Measurements from ENCODE around the gene CYP2W1. TPM values are rescaled to one million over a fixed set of nuclear protein-coding genes. Genes with fewer than 3 reads are reported as not detected.
"Not testable (repeated sequence)": the region's sequence is repeated elsewhere in the genome, so short reads cannot be mapped to it uniquely, and the experiment has no call there.

The CYP2W1 gene
- polyA plus RNA-seq, 1 donor (not counting 4 experiments of a cell fraction or from before 2014, with no cell fraction given): 0.05 TPM

GRCh38 chr7:1032536-1033181 lies 49.7 kb downstream of the CYP2W1 start:
- no peak for FAIRE-seq

GRCh38 chr7:1033546-1034145 lies 50.7 kb downstream of the CYP2W1 start:
- H3K9me3 ChIP-seq (ENCODE audit: control insufficient read depth, low read depth, low read length): no peaks in the 10 kb centered on the region
- no peak overlapping the region for H3K4me3 ChIP-seq (ENCODE audit: control insufficient read depth in 2 of 3, extremely low read depth in 1 of 3, insufficient read depth in 2 of 3, low read depth in 1 of 3, low read length in 3 of 3)
- dilution Hi-C loops (cut with MboI; ENCODE audit: extremely low pct_ligation_motif_present, low sequenced_read_pairs): no loop called here
- no peaks in the 10 kb centered on the region for H3K27me3 ChIP-seq (ENCODE audit: control insufficient read depth, extremely low read depth, insufficient read depth, low read length)
- TF ChIP-seq CTCF (optimal IDR thresholded peaks at IDR 0.05 in 1 of 3, IDR thresholded peaks at IDR 0.05 in 1 of 3, conservative IDR thresholded peaks at IDR 0.05 in 1 of 3; ENCODE audit: extremely low read depth in 1 of 3, insufficient read depth in 2 of 3, low read length in 3 of 3) (no peak), EZH2 (IDR thresholded peaks at IDR 0.05; ENCODE audit: low read length) (no peak)
- no peak overlapping the region for H2AFZ ChIP-seq (ENCODE audit: control insufficient read depth, low read length)
- H3K9ac ChIP-seq (ENCODE audit: control insufficient read depth, extremely low read depth, insufficient read depth, low read length): no peak overlapping the region
- no peak overlapping the region for H3K4me2 ChIP-seq (ENCODE audit: control insufficient read depth, extremely low read depth, insufficient read depth, low read depth, low read length)
- FAIRE-seq (no peak), DNase-seq (ENCODE audit: low read depth, low spot score) (no peak)
- peaks cover 6% of the 10 kb centered on the region for H3K4me1 ChIP-seq (ENCODE audit: control insufficient read depth, extremely low read depth, insufficient read depth, low read length)
- no peaks in the 10 kb centered on the region for H4K20me1 ChIP-seq (ENCODE audit: control insufficient read depth, extremely low read depth, insufficient read depth, low read length)
- no peaks in the 10 kb centered on the region for H3K36me3 ChIP-seq (ENCODE audit: control insufficient read depth in 2 of 2, extremely low read depth in 1 of 2, insufficient read depth in 2 of 2, low read length in 2 of 2)
- no peak overlapping the region for H3K27ac ChIP-seq (ENCODE audit: control insufficient read depth, insufficient read depth, low read length)
- no peaks in the 10 kb centered on the region for H3K79me2 ChIP-seq (ENCODE audit: control insufficient read depth, insufficient read depth, low read length)
- no peaks in the 10 kb centered on the region for H3K9me1 ChIP-seq (ENCODE audit: control insufficient read depth, extremely low read depth, insufficient read depth, low read length)

More at GRCh38 chr7:1032536-1033181, 49.7 kb downstream of the CYP2W1 start:
- no peak overlapping the region for H3K4me2 ChIP-seq (ENCODE audit: control insufficient read depth, extremely low read depth, insufficient read depth, low read depth, low read length)
- no peaks in the 10 kb centered on the region for H4K20me1 ChIP-seq (ENCODE audit: control insufficient read depth, extremely low read depth, insufficient read depth, low read length)
- H3K9me1 ChIP-seq (ENCODE audit: control insufficient read depth, extremely low read depth, insufficient read depth, low read length): no peaks in the 10 kb centered on the region
- H3K9ac ChIP-seq (ENCODE audit: control insufficient read depth, extremely low read depth, insufficient read depth, low read length): no peak overlapping the region
- DNase-seq (ENCODE audit: low read depth, low spot score): no peak
- no peak overlapping the region for H3K4me3 ChIP-seq (ENCODE audit: control insufficient read depth in 2 of 3, extremely low read depth in 1 of 3, insufficient read depth in 2 of 3, low read depth in 1 of 3, low read length in 3 of 3)
- no peaks in the 10 kb centered on the region for H3K36me3 ChIP-seq (ENCODE audit: control insufficient read depth in 2 of 2, extremely low read depth in 1 of 2, insufficient read depth in 2 of 2, low read length in 2 of 2)
- H3K27me3 ChIP-seq (ENCODE audit: control insufficient read depth, extremely low read depth, insufficient read depth, low read length): no peaks in the 10 kb centered on the region
- no peak overlapping the region for H2AFZ ChIP-seq (ENCODE audit: control insufficient read depth, low read length)
- no peak overlapping the region for H3K27ac ChIP-seq (ENCODE audit: control insufficient read depth, insufficient read depth, low read length)
- peaks cover under 1% of the 10 kb centered on the region for H3K79me2 ChIP-seq (ENCODE audit: control insufficient read depth, insufficient read depth, low read length)
- dilution Hi-C loops (cut with MboI; ENCODE audit: extremely low pct_ligation_motif_present, low sequenced_read_pairs): no loop called here
- TF ChIP-seq EZH2 (IDR thresholded peaks at IDR 0.05; ENCODE audit: low read length) (no peak), CTCF (optimal IDR thresholded peaks at IDR 0.05 in 1 of 3, IDR thresholded peaks at IDR 0.05 in 1 of 3, conservative IDR thresholded peaks at IDR 0.05 in 1 of 3; ENCODE audit: extremely low read depth in 1 of 3, insufficient read depth in 2 of 3, low read length in 3 of 3) (no peak)
- peaks cover 8% of the 10 kb centered on the region for H3K4me1 ChIP-seq (ENCODE audit: control insufficient read depth, extremely low read depth, insufficient read depth, low read length)
- no peaks in the 10 kb centered on the region for H3K9me3 ChIP-seq (ENCODE audit: control insufficient read depth, low read depth, low read length)

- dilution Hi-C loops (cut with MboI; ENCODE audit: extremely low pct_ligation_motif_present, low sequenced_read_pairs); H3K9ac ChIP-seq (ENCODE audit: control insufficient read depth, extremely low read depth, insufficient read depth, low read length); H3K27me3 ChIP-seq (ENCODE audit: control insufficient read depth, extremely low read depth, insufficient read depth, low read length); H3K27ac ChIP-seq (ENCODE audit: control insufficient read depth, insufficient read depth, low read length); H3K4me2 ChIP-seq (ENCODE audit: control insufficient read depth, extremely low read depth, insufficient read depth, low read depth, low read length); H3K36me3 ChIP-seq (ENCODE audit: control insufficient read depth in 2 of 2, extremely low read depth in 1 of 2, insufficient read depth in 2 of 2, low read length in 2 of 2); H3K4me1 ChIP-seq (ENCODE audit: control insufficient read depth, extremely low read depth, insufficient read depth, low read length); H3K4me3 ChIP-seq (ENCODE audit: control insufficient read depth in 2 of 3, extremely low read depth in 1 of 3, insufficient read depth in 2 of 3, low read depth in 1 of 3, low read length in 3 of 3); H2AFZ ChIP-seq (ENCODE audit: control insufficient read depth, low read length); H3K79me2 ChIP-seq (ENCODE audit: control insufficient read depth, insufficient read depth, low read length); H3K9me3 ChIP-seq (ENCODE audit: control insufficient read depth, low read depth, low read length); H3K9me1 ChIP-seq (ENCODE audit: control insufficient read depth, extremely low read depth, insufficient read depth, low read length); DNase-seq (ENCODE audit: low read depth, low spot score); H4K20me1 ChIP-seq (ENCODE audit: control insufficient read depth, extremely low read depth, insufficient read depth, low read length); FAIRE-seq: not testable (repeated sequence)
Measured at GRCh38 chr7:1034769-1035168, 51.8 kb downstream of the CYP2W1 start.
